Tibial artery (tissue), 4 donors: ENCODE results near the gene CC2D2A.

Experiments used
- DNase-seq, 2 donors: peaks; one replicate each; pipeline ENCODE4 v3.0.0-alpha.2; 2019
- H3K27ac ChIP-seq, 2 donors: fragments of 200-600 bp; sonication (generic) in 1 of 2; 1 replicate in 1 of 2; 2 replicates in 1 of 2; pipeline ENCODE4 v1.5.1; 2018 to 2019; ENCODE audit warnings: mild to moderate bottlenecking in 1 of 2
- H3K27me3 ChIP-seq, 2 donors: fragments of 200-600 bp; sonication (generic) in 1 of 2; one replicate each; pipeline versions ENCODE4 v1.5.1 to v1.6.0; 2016 to 2019
- H3K36me3 ChIP-seq, 3 donors: fragments of 200-600 bp; sonication (generic) in 2 of 3; one replicate each; pipeline ENCODE4 v1.5.1; 2016 to 2019; ENCODE audit warnings: mild to moderate bottlenecking in 2 of 3
- H3K4me1 ChIP-seq, 4 donors: fragments of 200-600 bp; sonication (generic) in 2 of 4; 1 replicate in 3 of 4; 2 replicates in 1 of 4; pipeline ENCODE4 v1.5.1; 2016 to 2019
- H3K4me3 ChIP-seq, 2 donors: fragments of 200-600 bp; sonication (generic) in 1 of 2; 1 replicate in 1 of 2; 2 replicates in 1 of 2; pipeline ENCODE4 v1.5.1; 2018 to 2019; ENCODE audit warnings: mild to moderate bottlenecking in 2 of 2
- H3K9me3 ChIP-seq, 3 donors: fragments of 200-600 bp; sonication (generic) in 1 of 3; one replicate each; pipeline ENCODE4 v1.5.1; 2016 to 2019
- intact Hi-C: fragments of 100-400 bp; cut with DNase I; formaldehyde crosslinking; loops from one replicate; pipeline ENCODE4 v1.15.0; 2023; ENCODE audit warnings: low total_unique reads
- TF ChIP-seq, protein P1 (sequence below), 2 experiments: fragments of 200-600 bp in 1 of 2; fragments of 450-650 bp in 1 of 2; IDR thresholded peaks; one replicate each; pipeline ENCODE4 v1.5.1; 2017 to 2019; ENCODE audit warnings: antibody characterized with exemption in 2 of 2, mild to moderate bottlenecking in 1 of 2, moderate library complexity in 1 of 2

The CC2D2A gene

DNA sequence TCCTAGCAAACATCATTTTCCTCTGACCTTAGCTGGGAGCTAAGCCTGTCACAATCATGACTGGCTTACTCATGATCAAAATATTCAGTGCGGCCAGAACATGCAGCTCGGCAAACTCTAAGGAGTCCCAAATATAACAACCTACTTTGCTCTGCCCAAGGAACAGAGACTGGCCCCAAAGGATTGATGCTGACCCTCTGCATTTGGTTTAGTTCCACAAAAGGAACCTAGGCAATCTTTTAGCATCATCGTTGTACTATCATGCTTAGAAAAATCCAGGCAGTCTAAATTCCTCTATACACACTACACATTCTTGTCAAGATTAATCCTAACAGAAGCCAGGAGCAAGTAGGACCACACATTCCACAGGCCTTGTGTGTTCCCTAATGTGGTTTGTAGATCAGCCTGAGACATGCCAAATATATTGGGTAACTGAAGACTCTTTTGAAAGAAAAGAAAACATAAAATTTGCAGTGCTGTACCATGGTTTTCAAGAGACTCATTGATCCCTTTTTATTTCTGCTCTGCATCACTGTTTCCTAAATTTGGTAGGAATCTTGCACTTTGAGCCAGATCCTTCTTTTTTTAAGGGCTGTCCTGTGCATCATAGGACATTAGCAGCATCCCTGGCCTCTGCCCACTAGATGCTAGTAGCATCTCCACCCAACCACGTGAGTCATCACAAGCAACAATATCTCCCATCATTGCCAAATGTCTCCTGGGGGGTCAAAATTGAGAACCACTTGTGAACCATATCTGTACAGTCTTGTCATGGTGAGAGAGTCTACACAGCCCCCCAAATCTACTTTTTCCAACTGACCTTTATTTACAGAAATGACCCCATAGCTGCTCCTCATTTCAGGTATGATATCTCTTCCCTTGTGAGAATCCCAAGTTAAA, 17.6 kb upstream of the CC2D2A start:
- Histone ChIP-seq H3K4me1 (peaks cover 0 to 71% (median 51%) of the 10 kb centered on the region in 4 donors), H3K9me3 (no peaks in the 10 kb centered on the region), H3K27me3 (no peaks in the 10 kb centered on the region), H3K36me3 (no peaks in the 10 kb centered on the region), H3K4me3 (no peak overlapping the region), H3K27ac (peak overlapping the region; percentile 69 to 82)
- TF ChIP-seq, protein P1, sequence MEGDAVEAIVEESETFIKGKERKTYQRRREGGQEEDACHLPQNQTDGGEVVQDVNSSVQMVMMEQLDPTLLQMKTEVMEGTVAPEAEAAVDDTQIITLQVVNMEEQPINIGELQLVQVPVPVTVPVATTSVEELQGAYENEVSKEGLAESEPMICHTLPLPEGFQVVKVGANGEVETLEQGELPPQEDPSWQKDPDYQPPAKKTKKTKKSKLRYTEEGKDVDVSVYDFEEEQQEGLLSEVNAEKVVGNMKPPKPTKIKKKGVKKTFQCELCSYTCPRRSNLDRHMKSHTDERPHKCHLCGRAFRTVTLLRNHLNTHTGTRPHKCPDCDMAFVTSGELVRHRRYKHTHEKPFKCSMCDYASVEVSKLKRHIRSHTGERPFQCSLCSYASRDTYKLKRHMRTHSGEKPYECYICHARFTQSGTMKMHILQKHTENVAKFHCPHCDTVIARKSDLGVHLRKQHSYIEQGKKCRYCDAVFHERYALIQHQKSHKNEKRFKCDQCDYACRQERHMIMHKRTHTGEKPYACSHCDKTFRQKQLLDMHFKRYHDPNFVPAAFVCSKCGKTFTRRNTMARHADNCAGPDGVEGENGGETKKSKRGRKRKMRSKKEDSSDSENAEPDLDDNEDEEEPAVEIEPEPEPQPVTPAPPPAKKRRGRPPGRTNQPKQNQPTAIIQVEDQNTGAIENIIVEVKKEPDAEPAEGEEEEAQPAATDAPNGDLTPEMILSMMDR (IDR thresholded peaks at IDR 0.05), result no peak
- intact Hi-C loops, result loop anchor here (10.0 kb wide), 1 partner anchor 57 kb away; no protein-coding TSS in a partner anchor
- DNase-seq, result peak; percentile 55 to 80

- DNase-seq, result peak; percentile 90 to 94
- Histone ChIP-seq H3K27ac (peak overlapping the region; percentile 81 to 82), H3K9me3 (no peaks in the 10 kb centered on the region), H3K27me3 (no peaks in the 10 kb centered on the region), H3K36me3 (no peaks in the 10 kb centered on the region), H3K4me3 (no peak overlapping the region), H3K4me1 (peaks cover 0 to 98% (median 69%) of the 10 kb centered on the region in 4 donors)
- TF ChIP-seq, protein P1 (IDR thresholded peaks at IDR 0.05), result no peak
- intact Hi-C loops, result loop anchor here (5.0 to 10.0 kb wide), 2 partner anchors 33 to 60 kb away; no protein-coding TSS in a partner anchor
These were observed 14.4 kb upstream of the CC2D2A start for GRCh38 chr4:15455290-15455689.

DNA sequence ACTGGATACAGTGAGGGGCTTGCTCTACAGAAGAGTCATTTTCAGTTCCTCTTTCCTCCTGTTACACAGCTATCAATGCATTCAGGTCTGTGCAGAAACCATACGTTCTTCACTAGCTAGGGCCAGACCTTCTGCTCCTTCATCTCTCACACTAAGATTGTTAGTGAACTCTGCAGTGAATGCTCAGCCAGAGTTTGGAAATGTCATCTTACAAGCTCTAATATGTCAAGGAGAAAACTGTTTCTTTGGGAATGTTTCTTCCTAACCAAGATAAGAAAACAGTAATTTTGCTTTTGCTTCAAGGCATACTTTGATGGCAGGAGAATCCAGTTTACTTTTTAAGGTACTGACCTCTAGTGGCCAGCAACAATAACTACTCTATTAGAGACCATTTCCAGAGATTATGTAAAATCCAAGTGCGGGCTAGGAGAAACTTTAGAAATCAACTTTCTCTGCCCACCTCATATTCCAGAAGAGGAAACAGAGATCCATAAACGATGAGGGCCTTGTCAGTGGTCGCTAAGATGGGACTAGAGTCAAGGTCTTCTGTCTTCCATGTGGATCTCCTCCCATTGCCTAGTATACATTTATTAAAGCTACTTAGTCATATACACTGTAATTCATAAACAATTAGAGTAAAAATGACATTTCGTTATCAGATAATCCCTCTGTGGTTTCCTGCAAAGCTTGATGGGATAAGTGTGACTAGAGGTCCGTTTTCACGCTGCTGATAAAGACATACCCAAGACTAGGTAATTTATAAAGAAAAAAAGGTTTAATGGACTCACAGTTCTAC, 12.1 kb upstream of the CC2D2A start:
- H3K36me3 ChIP-seq, result no peaks in the 10 kb centered on the region
- H3K9me3 ChIP-seq, result no peaks in the 10 kb centered on the region
- TF ChIP-seq, protein P1 (IDR thresholded peaks at IDR 0.05), result peak; percentile 70 to 89
- H3K27ac ChIP-seq, result peak overlapping the region; percentile 81 to 82
- intact Hi-C loops, result loop anchor here (2.0 to 10.0 kb wide), 4 partner anchors 35 to 227 kb away; no protein-coding TSS in a partner anchor
- H3K27me3 ChIP-seq, result no peaks in the 10 kb centered on the region
- no peak overlapping the region for H3K4me3 ChIP-seq
- peaks cover 0 to 87% (median 50%) of the 10 kb centered on the region in 4 donors for H3K4me1 ChIP-seq
- no peak for DNase-seq

GRCh38 chr4:15458616-15459015, 11.1 kb upstream of the CC2D2A start:
- no peak for DNase-seq
- Histone ChIP-seq H3K4me3 (no peak overlapping the region), H3K9me3 (no peaks in the 10 kb centered on the region), H3K36me3 (no peaks in the 10 kb centered on the region), H3K27ac (peak overlapping the region; percentile 81 to 82), H3K4me1 (peaks cover 0 to 76% (median 46%) of the 10 kb centered on the region in 4 donors), H3K27me3 (no peaks in the 10 kb centered on the region)
- intact Hi-C loops, result loop anchor here (5.0 to 10.0 kb wide), 2 partner anchors 36 to 64 kb away; no protein-coding TSS in a partner anchor
- TF ChIP-seq, protein P1 (IDR thresholded peaks at IDR 0.05), result no peak

- no peak overlapping the region for H3K4me3 ChIP-seq
- intact Hi-C loops, result loop anchor here (5.0 to 10.0 kb wide), 2 partner anchors 37 to 65 kb away; no protein-coding TSS in a partner anchor
- no peak for DNase-seq
- H3K4me1 ChIP-seq, result peaks cover 0 to 66% (median 42%) of the 10 kb centered on the region in 4 donors
- TF ChIP-seq, protein P1 (IDR thresholded peaks at IDR 0.05), result no peak
- no peaks in the 10 kb centered on the region for H3K36me3 ChIP-seq
- peak overlapping the region; percentile 81 to 82 for H3K27ac ChIP-seq
- no peaks in the 10 kb centered on the region for H3K9me3 ChIP-seq
- H3K27me3 ChIP-seq, result no peaks in the 10 kb centered on the region
These were observed 10.0 kb upstream of the CC2D2A start for GRCh38 chr4:15459706-15460105.
